HepG2 (cell line): Measurements from ENCODE around the gene PDCD11. TPM values are rescaled to one million over a fixed set of nuclear protein-coding genes. Genes with fewer than 3 reads are reported as not detected.

Experiments used
- AGO2 ChIP-seq: fragments of 200-400 bp; formaldehyde crosslinking; optimal IDR thresholded peaks from 2 replicates; pipeline ENCODE3; 2017; ENCODE audit warnings: mild to moderate bottlenecking, low read depth, low read length, moderate library complexity
- GLMP ChIP-seq: sonication (generic); formaldehyde crosslinking; IDR thresholded peaks from 2 replicates; pipeline ENCODE4 v1.9.0; 2021; ENCODE audit warnings: missing genetic modification reagents, mild to moderate bottlenecking, borderline replicate concordance
- HIC2 ChIP-seq: sonication (generic); formaldehyde crosslinking; IDR thresholded peaks from 2 replicates; pipeline ENCODE4 v1.9.0; 2022; ENCODE audit warnings: low read depth, missing genetic modification reagents
- HMGA1 ChIP-seq: sonication (generic); formaldehyde crosslinking; conservative IDR thresholded peaks from 2 replicates; pipeline ENCODE4 v1.4.0; 2020; ENCODE audit warnings: missing genetic modification reagents
- MED13 ChIP-seq: sonication (generic); formaldehyde crosslinking; IDR thresholded peaks from 2 replicates; pipeline ENCODE4 v1.5.0; 2020; ENCODE audit warnings: missing genetic modification reagents
- MLX ChIP-seq: IDR thresholded peaks from 2 replicates; pipeline ENCODE4 v1.6.1; 2016
- MXD4 ChIP-seq: IDR thresholded peaks from 2 replicates; pipeline ENCODE4 v1.6.1; 2016; ENCODE audit warnings: mild to moderate bottlenecking, missing biosample characterization, missing genetic modification reagents
- NAIF1 ChIP-seq: sonication (generic); formaldehyde crosslinking; IDR thresholded peaks from 2 replicates; pipeline ENCODE4 v1.5.0; 2020; ENCODE audit warnings: mild to moderate bottlenecking, missing genetic modification reagents, borderline replicate concordance
- NFIB ChIP-seq: sonication (generic); formaldehyde crosslinking; IDR thresholded peaks from 2 replicates; pipeline ENCODE4 v1.9.0; 2021; ENCODE audit warnings: missing genetic modification reagents, mild to moderate bottlenecking, borderline replicate concordance
- PBX3 ChIP-seq: sonication (generic); formaldehyde crosslinking; IDR thresholded peaks from 2 replicates; pipeline ENCODE4 v1.8.1; 2023; ENCODE audit warnings: missing genetic modification reagents, inconsistent platforms, borderline replicate concordance
- POLR2AphosphoS5 ChIP-seq: IDR thresholded peaks from 2 replicates; pipeline ENCODE4 v1.6.1; 2012; ENCODE audit warnings: low read depth, low read length
- RFXAP ChIP-seq: sonication (generic); formaldehyde crosslinking; IDR thresholded peaks from 2 replicates; pipeline ENCODE4 v1.4.0; 2020; ENCODE audit warnings: missing genetic modification reagents, borderline replicate concordance
- SNAI1 ChIP-seq: sonication (generic); formaldehyde crosslinking; IDR thresholded peaks from 2 replicates; pipeline ENCODE4 v1.5.0; 2020; ENCODE audit warnings: mild to moderate bottlenecking, missing genetic modification reagents, borderline replicate concordance
- SP1 ChIP-seq, 2 experiments: fragments of 450-650 bp in 1 of 2; sonication (generic) in 1 of 2; formaldehyde crosslinking in 1 of 2; IDR thresholded peaks; 2 replicates each; pipeline versions ENCODE4 v1.4.0 to v1.6.1; 2016 to 2020; ENCODE audit warnings: missing genetic modification reagents in 1 of 2
- SPEN ChIP-seq: sonication (generic); formaldehyde crosslinking; IDR thresholded peaks from 2 replicates; pipeline ENCODE4 v1.5.1; 2020; ENCODE audit warnings: low read depth, mild to moderate bottlenecking, missing genetic modification reagents
- SRSF1 ChIP-seq: fragments of 200-400 bp; formaldehyde crosslinking; optimal IDR thresholded peaks from 2 replicates; pipeline ENCODE3; 2017; ENCODE audit warnings: mild to moderate bottlenecking, low read depth, low read length, moderate library complexity
- SRSF9 ChIP-seq: fragments of 200-400 bp; formaldehyde crosslinking; IDR thresholded peaks from 2 replicates; pipeline ENCODE4 v1.6.1; 2018; ENCODE audit warnings: borderline replicate concordance, mild to moderate bottlenecking, low read depth, low read length; ENCODE audit not compliant: insufficient read depth, poor library complexity, severe bottlenecking
- SYNCRIP ChIP-seq: fragments of 200-400 bp; formaldehyde crosslinking; IDR thresholded peaks from 2 replicates; pipeline ENCODE4 v1.6.1; 2018; ENCODE audit warnings: mild to moderate bottlenecking, low read depth, low read length; ENCODE audit not compliant: insufficient read depth
- TARDBP ChIP-seq: sonication (generic); formaldehyde crosslinking; IDR thresholded peaks from 2 replicates; pipeline ENCODE4 v1.8.0; 2022; ENCODE audit warnings: mild to moderate bottlenecking, missing genetic modification reagents
- TSC22D2 ChIP-seq: sonication (generic); formaldehyde crosslinking; IDR thresholded peaks from 2 replicates; pipeline ENCODE4 v1.5.1; 2020; ENCODE audit warnings: missing genetic modification reagents, mild to moderate bottlenecking, borderline replicate concordance
- ZKSCAN8 ChIP-seq: IDR thresholded peaks from 2 replicates; pipeline ENCODE4 v1.6.1; 2016; ENCODE audit warnings: borderline replicate concordance, missing genetic modification reagents, missing compliant biosample characterization
- ZNF251 ChIP-seq: sonication (generic); formaldehyde crosslinking; IDR thresholded peaks from 2 replicates; pipeline ENCODE4 v1.9.0; 2021; ENCODE audit warnings: mild to moderate bottlenecking, missing genetic modification reagents
- ZNF468 ChIP-seq: sonication (generic); formaldehyde crosslinking; IDR thresholded peaks from 2 replicates; pipeline ENCODE4 v1.8.0; 2022; ENCODE audit warnings: mild to moderate bottlenecking, moderate library complexity, missing genetic modification reagents
- ZNF788 ChIP-seq: sonication (generic); formaldehyde crosslinking; IDR thresholded peaks from 2 replicates; pipeline ENCODE4 v1.5.0; 2020; ENCODE audit warnings: mild to moderate bottlenecking, missing genetic modification reagents, borderline replicate concordance
- ZNF883 ChIP-seq: sonication (generic); formaldehyde crosslinking; IDR thresholded peaks from 2 replicates; pipeline ENCODE4 v1.5.1; 2020; ENCODE audit warnings: mild to moderate bottlenecking, missing genetic modification reagents; ENCODE audit errors: not compliant biosample characterization
- polyA plus RNA-seq, 8 experiments: library from polyadenylated mRNA; depleted of rRNA in 3 of 8; stranded (reverse) in 7 of 8; unstranded in 1 of 8; fragments of >200 nt; fragmentation: Illumina TruSeq in 4 of 8; extraction: Trizol in 4 of 8; gene quantifications; 2 replicates each; pipeline versions ENCODE4 v1.2.1 to v1.2.3, GENCODE V29; 2011 to 2016; ENCODE audit warnings: low read depth in 4 of 8, missing spikeins in 1 of 8, mixed read lengths in 1 of 8; ENCODE audit not compliant: insufficient read depth in 1 of 8
- total RNA-seq, 5 experiments: library from RNA; depleted of rRNA; stranded (reverse); fragments of >200 nt; fragmentation: Illumina TruSeq; extraction: Trizol; gene quantifications; 2 replicates each; pipeline ENCODE4 v1.2.3, GENCODE V29; 2016; ENCODE audit warnings: low read depth in 1 of 5

Gene PDCD11
- total and polyA plus RNA-seq, 2 of the 13 experiments (the other 11 are each of a cell fraction or from before 2014, with no cell fraction given): 12.8 to 52.8 TPM

- TF ChIP-seq NFIB (CRISPR knock-in tag) (no peak), AGO2 (peak; percentile 30), TARDBP (CRISPR knock-in tag) (peak; percentile 81; the same call in 1 of the 2 replicates), HIC2 (no peak), SP1 (IDR thresholded peaks at IDR 0.05) (no peak), SP1 (CRISPR knock-in tag; IDR thresholded peaks at IDR 0.05) (peak; percentile 75), ZNF468 (no peak; the same call in 1 of the 2 replicates), TSC22D2 (CRISPR knock-in tag) (peak; percentile 63; the same call in 1 of the 2 replicates), ZNF883 (CRISPR knock-in tag) (peak; percentile 73), MLX (no peak; the same call in 1 of the 2 replicates), GLMP (no peak), MED13 (CRISPR knock-in tag) (no peak), PBX3 (CRISPR knock-in tag) (no peak), ZNF251 (no peak), ZKSCAN8 (CRISPR knock-in tag) (0 out of 2 replicates have a peak, but pooled peaks have one; percentile 34), NAIF1 (CRISPR knock-in tag) (peak; percentile 68; the same call in 1 of the 2 replicates), POLR2AphosphoS5 (peak; percentile 97), RFXAP (CRISPR knock-in tag) (no peak), SRSF1 (no peak), SPEN (CRISPR knock-in tag) (peak; percentile 87), MXD4 (CRISPR knock-in tag) (peak; percentile 36), SYNCRIP (no peak), HMGA1 (CRISPR knock-in tag) (no peak), SRSF9 (no peak), ZNF788 (CRISPR knock-in tag) (peak; percentile 80; the same call in 1 of the 2 replicates), SNAI1 (CRISPR knock-in tag) (peak; percentile 97)
Measured at GRCh38 chr10:103367782-103368518, 28.5 kb upstream of the PDCD11 start, which contains the start of gene TAF5 (continued).
